ENCODE data around the gene C1orf35.

C1orf35 gene

GRCh38 chr1:228102791-228103620 is at the start of gene C1orf35:
C1orf35 (minus strand) TSS chr1:228103325; CDS start chr1:228103227, 98 bp downstream.
- peak; percentile 90 to 95 for DNase-seq (ENCODE audit: low read depth in 2 of 2)

GRCh38 chr1:228152918-228153258 is 49.8 kb upstream of the C1orf35 start:
- no peak for DNase-seq (ENCODE audit: low read depth in 2 of 2)

DNA sequence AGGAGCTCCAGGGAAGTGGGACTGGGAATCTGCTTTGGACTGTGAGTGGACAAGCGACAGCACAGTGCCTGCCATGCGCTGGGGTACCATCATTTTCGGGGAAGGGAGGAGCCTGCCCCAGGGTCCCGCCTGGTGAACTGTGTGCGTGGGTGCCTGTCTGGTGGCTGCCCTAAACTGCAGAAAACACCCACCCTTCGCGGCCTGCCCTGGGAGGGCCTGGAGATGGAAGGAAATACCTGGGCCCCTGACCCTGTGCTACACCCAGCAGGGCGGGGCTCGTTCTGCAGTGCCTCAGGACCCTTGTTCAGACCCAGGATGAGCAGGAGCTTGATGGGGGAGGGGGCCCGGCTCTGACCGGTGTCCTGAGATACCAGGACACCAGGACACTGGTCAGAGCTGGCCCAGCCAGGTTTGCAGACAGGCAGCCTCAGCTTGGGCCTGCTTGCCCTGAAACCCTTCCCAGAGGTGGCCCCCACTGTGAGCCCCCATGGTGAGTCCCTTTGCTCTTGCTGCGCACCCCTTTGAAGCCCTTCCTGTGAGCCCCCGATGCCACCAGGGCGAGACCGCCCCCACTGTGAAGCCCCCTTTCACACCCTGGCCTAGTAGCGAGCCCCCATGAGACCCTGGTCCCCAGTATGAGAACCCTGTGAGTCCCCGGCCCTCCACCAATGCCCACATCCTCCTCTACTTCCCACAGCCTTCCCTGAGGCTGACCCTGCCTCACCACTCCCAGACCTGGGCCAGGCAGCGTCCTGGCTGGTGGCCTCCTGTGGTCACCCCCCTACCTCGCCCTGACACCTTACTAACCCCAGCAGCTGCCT is 49.2 kb upstream of the C1orf35 start:
- no peak for DNase-seq (ENCODE audit: low read depth in 2 of 2)

GRCh38 chr1:228151180-228151925 is 48.2 kb upstream of the C1orf35 start:
- DNase-seq (ENCODE audit: low read depth in 2 of 2), result no peak

GRCh38 chr1:228150461-228151179 is 47.5 kb upstream of the C1orf35 start:
- DNase-seq (ENCODE audit: low read depth in 2 of 2), result no peak

- DNase-seq (ENCODE audit: low read depth in 2 of 2), result no peak
These were observed 47.0 kb upstream of the C1orf35 start for GRCh38 chr1:228150120-228150460.

GRCh38 chr1:228149406-228150119 is 46.4 kb upstream of the C1orf35 start, which contains the start of gene GJC2:
GJC2 (plus strand) TSS chr1:228149930; CDS start chr1:228157759, 7,829 bp downstream.
- DNase-seq (ENCODE audit: low read depth in 2 of 2), result no peak

DNA sequence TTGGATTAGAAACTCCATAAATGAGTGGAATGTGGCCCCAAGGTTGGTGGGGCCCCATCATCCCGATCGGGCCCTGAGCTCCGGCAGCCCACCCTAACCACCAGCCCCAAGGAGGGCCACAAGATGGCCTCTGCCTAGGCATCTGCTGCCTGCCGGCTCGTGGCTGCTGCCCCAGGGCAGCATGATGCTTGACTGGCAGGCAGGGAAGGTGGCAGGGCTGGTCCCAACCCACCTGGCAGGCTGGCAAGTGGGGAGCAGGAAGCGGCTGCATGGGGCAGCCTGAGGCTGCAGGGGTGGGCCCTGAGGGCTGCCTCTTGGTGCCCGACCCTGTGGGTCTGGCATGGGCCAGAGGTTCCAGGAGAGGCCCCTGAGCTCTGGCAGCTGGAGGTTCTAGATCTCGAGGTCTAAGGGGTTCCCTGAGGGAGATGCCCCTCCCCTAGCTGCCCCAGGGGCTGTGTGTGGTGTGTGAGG is 45.8 kb upstream of the C1orf35 start:
- DNase-seq (ENCODE audit: low read depth in 2 of 2), result no peak

DNA sequence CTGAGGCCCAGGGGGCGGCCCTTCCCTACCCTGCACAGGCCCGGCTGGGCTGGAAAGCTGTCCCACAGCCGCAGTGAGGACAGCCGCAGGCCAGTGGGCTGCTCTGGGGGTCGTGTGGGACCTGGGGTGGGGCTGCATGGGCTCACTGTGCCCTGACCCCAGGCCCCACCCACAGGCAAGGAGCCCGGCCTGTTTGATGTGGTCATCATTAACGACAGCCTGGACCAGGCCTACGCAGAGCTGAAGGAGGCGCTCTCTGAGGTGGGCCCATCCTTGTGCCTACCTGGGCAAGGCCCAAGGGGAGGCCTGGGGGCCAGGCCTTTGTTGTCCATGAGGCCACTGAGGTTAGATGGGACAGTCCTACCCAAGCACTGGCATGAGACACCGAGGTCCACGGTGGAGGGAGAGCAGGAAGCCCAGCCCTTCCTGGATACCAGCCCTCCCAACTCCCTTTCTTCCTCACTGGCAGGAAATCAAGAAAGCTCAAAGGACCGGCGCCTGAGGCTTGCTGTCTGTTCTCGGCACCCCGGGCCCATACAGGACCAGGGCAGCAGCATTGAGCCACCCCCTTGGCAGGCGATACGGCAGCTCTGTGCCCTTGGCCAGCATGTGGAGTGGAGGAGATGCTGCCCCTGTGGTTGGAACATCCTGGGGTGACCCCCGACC is 45.2 kb upstream of the C1orf35 start:
- no peak for DNase-seq (ENCODE audit: low read depth in 2 of 2)

DNA sequence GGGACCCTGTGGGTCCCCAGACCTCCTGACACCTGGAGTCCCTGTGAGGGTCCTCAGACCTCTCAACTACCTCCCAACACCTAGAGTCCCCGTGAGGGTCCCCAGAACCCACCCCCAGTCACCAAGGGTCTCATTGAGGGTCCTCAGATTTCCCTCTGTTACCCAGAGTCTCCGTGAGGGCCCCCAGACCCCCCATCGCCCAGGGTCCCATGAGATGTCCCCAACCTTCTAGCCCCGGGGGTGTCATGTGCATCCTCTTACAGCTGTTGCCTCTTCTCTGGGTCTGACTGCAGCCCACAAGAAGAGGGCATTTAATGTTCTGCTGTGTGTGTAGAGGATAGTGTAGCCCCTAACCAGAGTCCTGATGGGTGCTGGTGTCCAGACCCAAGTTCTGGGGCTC is 44.6 kb upstream of the C1orf35 start:
- DNase-seq (ENCODE audit: low read depth in 2 of 2), result no peak

DNA sequence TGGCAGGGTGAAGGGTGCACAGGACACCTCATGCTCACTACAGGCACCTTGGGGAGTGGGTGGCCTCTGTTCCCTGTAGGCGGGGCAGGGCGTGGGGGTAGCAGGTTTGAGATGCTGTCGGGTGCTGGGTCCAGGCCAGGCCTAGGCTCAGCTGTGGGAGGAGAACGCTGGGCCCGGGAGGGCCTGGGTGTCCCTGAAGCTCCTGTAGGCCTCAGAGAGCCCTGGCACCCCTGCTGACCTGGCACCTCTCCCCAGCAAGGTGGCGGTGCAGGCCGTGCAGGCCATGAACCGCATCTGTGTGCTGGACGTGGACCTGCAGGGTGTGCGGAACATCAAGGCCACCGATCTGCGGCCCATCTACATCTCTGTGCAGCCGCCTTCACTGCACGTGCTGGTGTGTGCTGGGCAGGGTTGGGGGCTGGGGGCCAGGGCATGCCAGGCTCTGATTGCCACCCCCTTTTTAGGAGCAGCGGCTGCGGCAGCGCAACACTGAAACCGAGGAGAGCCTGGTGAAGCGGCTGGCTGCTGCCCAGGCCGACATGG is 44.1 kb upstream of the C1orf35 start:
- DNase-seq (ENCODE audit: low read depth in 2 of 2), result no peak

DNA sequence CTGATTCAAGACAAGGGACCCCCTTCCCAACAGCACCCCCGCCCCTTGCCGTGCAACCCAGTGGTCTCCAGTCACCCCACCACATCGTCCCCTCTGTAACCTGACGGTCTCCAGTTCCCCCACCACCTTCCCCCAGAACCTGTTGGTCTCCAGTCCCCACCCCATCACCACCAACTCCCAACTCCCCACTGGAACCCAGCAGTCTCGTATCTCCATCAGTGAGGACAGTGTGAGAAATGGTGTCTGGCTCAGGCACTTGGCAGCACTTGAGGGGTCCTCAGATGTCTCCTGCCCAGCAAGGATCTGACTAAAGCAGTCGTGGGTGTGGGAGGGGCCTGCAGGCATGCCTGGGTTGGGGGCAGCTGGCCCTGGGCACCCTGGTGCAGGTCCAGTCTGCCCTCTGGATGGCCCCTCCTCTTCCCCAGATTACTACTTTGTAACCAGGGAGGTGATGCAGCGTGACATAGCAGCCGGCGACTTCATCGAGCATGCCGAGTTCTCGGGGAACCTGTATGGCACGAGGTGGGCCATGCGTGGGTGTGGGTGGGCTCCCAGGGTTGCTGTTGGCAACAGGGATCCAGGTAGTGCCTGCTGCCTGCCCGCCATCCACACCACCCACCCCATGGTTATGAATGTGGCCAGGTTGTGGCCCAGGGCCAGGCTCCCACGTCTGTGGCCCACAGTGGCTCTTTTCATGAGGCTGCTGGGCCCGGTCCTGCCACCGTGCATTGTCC is 43.5 kb upstream of the C1orf35 start:
- no peak for DNase-seq (ENCODE audit: low read depth in 2 of 2)

DNA sequence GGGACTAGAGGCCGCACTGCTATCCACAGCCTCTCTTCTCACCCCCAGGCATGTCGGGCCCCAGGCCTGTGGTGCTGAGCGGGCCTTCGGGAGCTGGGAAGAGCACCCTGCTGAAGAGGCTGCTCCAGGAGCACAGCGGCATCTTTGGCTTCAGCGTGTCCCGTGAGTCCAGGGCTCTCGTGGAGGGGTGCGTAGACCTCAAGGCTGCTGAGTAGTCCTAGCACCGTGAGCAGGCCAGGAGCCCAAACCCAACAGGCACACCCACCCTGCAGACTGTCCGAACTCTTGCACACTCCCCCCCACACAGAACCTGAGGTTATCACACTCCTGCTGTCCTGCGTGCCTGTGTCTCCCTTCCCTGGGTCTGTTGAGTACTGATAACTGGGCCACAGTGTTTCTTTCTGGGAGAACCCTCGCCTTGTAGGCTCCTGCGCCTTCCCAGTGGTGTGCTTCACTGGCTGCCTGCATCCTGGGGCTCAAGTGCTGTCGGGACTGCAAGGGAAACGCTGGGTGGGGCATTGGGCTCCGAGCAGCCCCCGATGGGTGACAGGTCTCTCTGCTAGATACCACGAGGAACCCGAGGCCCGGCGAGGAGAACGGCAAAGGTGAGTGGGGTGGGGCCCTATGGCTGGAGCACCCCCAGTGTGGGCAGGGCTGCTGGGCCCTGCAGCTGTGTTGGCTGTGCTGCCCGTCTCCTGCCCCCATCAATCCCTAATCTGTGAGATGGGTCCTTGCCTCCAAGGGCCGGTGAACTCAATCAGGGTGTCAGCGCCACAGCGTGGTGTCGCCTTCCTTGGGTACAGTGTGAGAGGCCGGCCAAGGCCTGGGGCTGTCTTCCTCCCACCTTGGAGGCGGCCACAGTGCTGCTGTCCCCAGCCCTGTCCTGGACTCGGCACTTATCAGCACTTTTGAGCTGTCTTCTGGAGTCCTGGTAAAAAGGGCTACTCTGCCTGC is 42.6 kb upstream of the C1orf35 start:
- DNase-seq (ENCODE audit: low read depth in 2 of 2), result no peak

GRCh38 chr1:228144993-228145343 is 41.8 kb upstream of the C1orf35 start:
- DNase-seq (ENCODE audit: low read depth in 2 of 2), result no peak

GRCh38 chr1:228144193-228144992 is 41.3 kb upstream of the C1orf35 start:
- no peak for DNase-seq (ENCODE audit: low read depth in 2 of 2)

DNA sequence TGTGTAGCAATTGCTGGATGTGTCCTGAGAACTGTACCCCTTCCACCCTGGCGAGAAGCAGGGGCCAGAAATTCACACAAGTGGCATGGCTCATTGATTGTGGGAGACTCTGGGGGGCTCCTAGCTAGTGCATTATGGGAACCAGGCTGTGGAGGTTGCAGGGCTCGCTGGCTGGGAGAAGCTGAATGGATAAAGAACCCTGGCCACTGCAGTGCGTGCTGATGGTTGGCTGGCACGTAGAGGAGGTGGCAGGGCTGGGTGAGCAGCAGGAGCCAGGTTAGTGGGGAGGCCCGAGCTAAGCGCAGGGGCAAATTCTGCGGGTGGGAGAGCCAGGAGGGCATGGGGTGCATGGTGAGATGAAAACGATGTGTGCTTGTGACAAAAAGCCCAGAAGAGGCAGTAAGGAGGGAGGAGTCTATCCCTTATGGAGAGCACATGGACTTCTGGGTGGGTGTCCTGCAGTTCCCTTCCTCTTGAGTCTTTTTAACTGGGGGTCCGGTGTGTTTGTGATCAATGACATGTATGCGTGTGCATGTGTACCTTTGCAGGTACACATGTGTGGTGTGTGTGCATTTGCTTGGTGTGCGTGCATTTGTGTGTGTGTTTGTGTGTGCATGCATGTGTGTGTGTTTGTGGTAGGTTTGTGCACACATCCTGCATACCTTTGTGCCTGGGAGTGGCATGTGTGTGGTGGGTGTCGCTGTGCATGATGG is 40.5 kb upstream of the C1orf35 start:
- DNase-seq (ENCODE audit: low read depth in 2 of 2), result no peak

- no peak for DNase-seq (ENCODE audit: low read depth in 2 of 2)
These were observed 39.6 kb upstream of the C1orf35 start for GRCh38 chr1:228142701-228143136.
